ENCODE data around the gene KPNA3. TPM values are rescaled to one million over a fixed set of nuclear protein-coding genes. Genes with fewer than 3 reads are reported as not detected.
"Not testable (repeated sequence)": the region's sequence is repeated elsewhere in the genome, so short reads cannot be mapped to it uniquely, and the experiment has no call there.

KPNA3 gene
- total RNA-seq, 1 experiment from 2014 or later, result 5.3 TPM

DNA sequence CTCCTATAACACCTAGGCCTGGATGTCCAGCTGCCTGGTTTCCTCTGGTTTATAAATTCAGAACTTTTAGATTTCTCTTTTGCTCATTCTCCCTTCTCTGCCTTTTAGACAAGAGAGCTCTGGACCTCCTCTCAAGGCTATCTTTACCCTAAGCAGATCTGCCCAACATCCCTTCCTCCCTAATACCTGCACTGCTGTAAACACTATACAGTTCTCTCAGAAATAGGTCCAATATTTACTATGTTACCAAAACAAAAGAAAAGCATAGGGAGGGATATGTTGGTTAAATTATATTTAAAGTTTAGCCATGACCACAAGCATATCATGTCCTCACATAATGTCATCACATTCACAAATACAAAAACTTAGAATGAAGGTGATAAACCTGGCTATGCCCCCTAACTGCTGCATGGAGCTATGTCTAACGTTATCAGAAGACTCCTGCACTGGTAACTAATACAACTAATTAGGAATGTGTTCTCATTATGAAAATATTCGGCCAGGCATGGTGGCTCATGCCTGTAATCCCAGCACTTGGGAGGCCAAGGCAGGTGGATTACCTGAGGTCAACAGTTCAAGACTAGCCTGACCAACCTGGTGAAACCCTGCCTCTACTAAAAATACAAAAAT, 18.0 kb downstream of the KPNA3 start:
- in situ Hi-C loops (cut with HindIII; ENCODE audit: low pct_unique_long_range_greater_than_20kb, low sequenced_read_pairs), result no loop called here

DNA sequence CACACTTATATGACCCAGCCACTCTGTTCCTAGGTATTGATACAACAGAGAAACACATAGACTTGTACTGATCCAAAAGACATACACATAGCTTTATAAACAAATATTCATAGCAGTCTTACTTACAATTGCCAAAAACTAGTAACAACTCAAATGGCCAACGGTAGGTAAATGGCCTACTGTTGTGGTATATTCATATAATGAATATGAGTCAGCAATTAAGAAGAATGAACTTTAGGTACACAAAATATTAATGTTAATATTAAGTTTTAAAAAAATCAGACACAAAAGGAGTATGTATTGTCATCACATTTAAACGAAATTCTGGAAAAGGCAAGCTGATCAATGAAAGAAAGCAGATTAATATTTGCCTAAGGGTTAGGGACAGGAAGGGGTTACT, 19.7 kb downstream of the KPNA3 start:
- in situ Hi-C loops (cut with HindIII; ENCODE audit: low pct_unique_long_range_greater_than_20kb, low sequenced_read_pairs), result no loop called here
- no peak for DNase-seq (ENCODE audit: low read depth)

More for the DNA sequence above, 18.0 kb downstream of the KPNA3 start:
- DNase-seq (ENCODE audit: low read depth), result no peak

DNA sequence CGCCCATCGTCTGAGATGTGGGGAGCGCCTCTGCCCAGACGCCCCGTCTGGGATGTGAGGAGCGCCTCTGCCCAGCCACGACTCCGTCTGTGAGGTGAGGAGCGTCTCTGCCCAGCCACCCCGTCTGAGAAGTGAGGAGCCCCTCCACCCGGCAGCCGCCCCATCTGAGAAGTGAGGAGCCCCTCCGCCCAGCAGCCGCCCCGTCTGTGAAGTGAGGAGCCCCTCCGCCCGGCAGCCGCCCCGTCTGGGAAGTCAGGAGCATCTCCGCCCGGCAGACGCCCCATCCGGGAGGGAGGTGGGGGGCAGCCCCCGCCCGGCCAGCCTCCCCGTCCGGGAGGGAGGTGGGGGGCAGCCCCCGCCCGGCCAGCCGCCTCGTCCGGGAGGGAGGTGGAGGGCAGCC, 30.7 kb downstream of the KPNA3 start:
- in situ Hi-C loops (cut with HindIII; ENCODE audit: low pct_unique_long_range_greater_than_20kb, low sequenced_read_pairs), result not testable (repeated sequence)

DNA sequence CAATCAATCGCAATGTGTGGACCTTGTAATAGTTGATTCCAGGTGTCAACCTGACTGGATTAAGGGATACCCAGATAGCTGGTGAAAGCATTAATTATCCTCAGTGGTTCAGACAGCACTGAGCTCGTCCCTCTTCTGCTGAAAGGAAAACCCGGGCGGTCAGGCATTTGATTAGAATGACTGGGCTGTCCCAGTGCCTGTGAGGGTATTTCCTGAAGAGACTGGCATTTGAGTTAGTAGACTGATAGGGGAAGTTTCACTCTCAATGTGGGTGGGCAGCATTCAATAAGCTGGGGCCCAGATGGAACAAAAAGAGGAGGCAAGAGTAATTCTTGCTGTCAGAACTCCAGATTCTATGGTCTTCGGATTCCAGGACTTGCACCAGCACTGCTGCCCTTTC, 31.9 kb downstream of the KPNA3 start:
- in situ Hi-C loops (cut with HindIII; ENCODE audit: low pct_unique_long_range_greater_than_20kb, low sequenced_read_pairs), result no loop called here
- DNase-seq (ENCODE audit: low read depth), result no peak

More for the DNA sequence above, 30.7 kb downstream of the KPNA3 start:
- not testable (repeated sequence) for DNase-seq (ENCODE audit: low read depth)

DNA sequence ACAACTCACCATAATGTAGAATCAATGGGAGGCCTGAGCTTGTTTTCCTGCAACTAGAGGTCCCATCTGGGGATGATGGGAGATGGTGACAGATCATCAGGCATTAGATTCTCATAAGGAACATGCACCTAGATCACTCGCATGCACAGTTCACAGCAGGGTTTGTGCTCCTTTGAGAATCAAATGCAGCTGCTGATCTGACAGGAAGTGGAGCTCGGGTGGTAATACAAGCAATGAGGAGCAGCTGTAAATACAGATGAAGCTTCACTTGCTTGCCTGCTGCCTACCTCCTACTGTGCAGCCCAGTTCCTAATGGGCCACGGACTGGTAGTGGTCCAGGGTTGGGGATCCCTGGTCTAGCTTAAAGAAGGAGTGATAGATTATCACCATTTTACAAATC, 33.0 kb downstream of the KPNA3 start:
- DNase-seq (ENCODE audit: low read depth), result no peak
- in situ Hi-C loops (cut with HindIII; ENCODE audit: low pct_unique_long_range_greater_than_20kb, low sequenced_read_pairs), result no loop called here

DNA sequence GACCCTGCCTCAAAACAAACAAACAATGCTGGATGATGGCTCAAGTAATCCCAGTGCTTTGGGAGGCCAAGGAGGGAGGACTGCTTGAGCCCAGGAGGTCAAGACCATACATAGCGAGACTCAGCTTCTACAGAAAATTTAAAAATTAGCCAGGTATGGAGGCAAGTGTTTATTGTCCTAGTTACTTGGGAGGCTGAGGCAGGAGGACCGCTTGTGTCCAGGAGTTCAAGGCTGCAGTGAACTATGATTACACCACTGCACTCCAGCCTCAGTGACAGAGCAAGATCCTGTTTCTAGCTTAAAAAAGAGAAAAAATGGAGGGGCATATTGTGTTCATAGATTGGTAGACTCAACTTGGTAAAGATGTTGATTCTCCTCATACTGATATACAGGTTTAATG, 36.2 kb downstream of the KPNA3 start:
- no peak for DNase-seq (ENCODE audit: low read depth)
- in situ Hi-C loops (cut with HindIII; ENCODE audit: low pct_unique_long_range_greater_than_20kb, low sequenced_read_pairs), result no loop called here

DNA sequence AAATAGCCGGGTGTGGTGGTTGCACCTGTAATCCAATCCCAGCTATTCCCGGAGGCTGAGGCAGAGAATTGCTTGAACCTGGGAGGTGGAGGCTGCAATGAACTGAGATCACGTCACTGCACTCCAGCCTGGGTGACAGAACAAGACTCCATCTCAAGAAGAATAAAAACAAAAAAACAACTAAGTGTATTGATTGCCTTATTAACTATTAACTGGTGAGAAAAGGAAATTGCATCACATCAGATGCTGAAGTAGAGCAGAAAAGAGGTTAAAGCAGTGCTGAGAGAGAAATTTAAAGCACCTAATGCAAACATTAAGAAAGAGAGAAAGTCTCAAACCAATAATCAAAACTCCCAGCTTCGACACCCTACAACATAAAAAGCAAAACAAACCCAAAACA, 38.3 kb downstream of the KPNA3 start:
- in situ Hi-C loops (cut with HindIII; ENCODE audit: low pct_unique_long_range_greater_than_20kb, low sequenced_read_pairs), result no loop called here
- no peak for DNase-seq (ENCODE audit: low read depth)

DNA sequence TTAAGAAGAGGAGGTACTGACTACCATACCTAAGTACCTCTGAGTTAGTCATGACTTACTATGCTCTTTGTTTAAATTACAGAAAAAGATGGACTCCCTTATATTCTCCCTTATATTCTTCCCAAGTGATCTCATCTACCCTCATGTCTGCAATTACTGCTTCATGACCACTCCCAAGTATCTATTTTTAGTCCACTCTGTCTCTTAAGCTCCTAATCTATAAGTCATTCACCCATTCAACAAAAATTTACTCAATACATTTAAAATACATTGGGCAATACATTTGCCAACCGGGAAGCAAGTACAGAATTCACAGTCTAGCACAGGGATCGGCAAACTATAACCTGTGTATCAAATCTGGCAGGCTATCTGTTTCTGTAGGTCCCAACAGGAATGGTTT, 42.6 kb downstream of the KPNA3 start:
- DNase-seq (ENCODE audit: low read depth), result no peak
- in situ Hi-C loops (cut with HindIII; ENCODE audit: low pct_unique_long_range_greater_than_20kb, low sequenced_read_pairs), result no loop called here

DNA sequence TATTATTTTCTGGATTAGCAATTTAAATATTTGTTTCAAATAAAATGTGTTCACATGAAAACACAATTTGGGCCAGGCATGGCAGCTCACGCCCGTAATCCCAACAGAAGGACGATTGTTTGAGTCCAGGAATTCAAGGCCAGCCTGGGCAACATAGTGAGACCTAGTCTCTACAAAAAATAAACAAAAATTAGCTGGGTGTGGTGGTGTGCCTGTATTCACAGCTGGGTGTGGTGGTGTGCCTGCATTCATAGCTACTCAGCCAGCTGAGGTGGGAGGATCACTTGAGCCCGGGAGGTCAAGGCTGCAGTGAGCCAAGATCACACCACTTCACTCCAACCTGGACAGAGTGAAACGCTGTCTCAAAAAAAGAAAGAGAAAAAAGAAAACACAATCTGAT, 46.4 kb downstream of the KPNA3 start:
- in situ Hi-C loops (cut with HindIII; ENCODE audit: low pct_unique_long_range_greater_than_20kb, low sequenced_read_pairs), result no loop called here
- DNase-seq (ENCODE audit: low read depth), result peak; percentile 10

DNA sequence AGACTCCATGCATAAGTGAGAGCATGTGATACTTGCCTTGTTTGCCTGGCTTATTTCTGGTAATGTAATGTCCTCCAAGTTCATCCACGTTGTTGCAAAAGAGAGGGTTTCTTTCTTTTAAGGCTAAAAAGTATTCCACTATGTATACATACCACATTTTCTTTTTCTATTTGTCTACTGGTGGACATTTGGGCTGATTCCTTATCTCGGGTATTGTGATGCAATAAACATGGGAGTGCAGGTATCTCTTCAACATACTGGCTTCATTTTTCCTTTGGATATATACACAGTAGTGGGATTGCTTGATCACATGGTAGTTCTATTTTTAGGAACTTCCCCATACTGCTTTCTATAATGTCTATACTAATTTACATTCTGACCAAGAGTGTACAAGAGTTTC, 51.6 kb downstream of the KPNA3 start:
- in situ Hi-C loops (cut with HindIII; ENCODE audit: low pct_unique_long_range_greater_than_20kb, low sequenced_read_pairs), result no loop called here

DNA sequence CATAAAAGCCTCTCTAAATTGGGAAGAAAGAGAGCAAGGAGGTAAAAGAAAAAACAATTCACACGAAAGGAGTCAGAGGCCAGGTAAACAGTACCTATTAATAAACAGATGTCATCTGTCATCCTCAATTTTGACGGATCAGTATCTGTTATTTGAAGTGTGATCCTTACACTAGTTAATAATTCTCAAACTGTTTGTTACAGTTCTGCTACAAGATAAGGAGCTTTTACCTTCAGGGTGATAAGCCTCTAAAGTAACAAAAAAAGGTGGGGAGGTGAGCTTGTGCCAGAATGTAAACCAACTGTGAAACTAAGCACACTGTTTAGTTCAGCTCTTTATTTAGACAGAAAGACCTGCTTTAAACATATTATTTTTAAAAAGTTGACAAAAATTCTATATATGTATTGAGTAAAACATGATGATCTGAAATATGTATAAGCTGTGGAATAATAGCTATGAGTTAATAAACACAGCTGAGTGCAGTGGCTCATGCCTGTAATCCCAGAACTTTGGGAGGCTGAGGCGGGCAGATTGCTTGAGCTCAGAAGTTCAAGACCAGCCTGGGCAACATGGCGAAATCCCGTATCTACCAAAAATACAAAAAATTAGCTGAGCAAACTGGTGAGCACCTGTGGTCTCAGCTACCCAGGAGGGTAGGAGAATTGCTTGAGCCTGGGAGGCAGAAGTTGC, 52.8 kb downstream of the KPNA3 start:
- in situ Hi-C loops (cut with HindIII; ENCODE audit: low pct_unique_long_range_greater_than_20kb, low sequenced_read_pairs), result no loop called here
- DNase-seq (ENCODE audit: low read depth), result no peak

More for the DNA sequence above, 51.6 kb downstream of the KPNA3 start:
- DNase-seq (ENCODE audit: low read depth), result no peak

DNA sequence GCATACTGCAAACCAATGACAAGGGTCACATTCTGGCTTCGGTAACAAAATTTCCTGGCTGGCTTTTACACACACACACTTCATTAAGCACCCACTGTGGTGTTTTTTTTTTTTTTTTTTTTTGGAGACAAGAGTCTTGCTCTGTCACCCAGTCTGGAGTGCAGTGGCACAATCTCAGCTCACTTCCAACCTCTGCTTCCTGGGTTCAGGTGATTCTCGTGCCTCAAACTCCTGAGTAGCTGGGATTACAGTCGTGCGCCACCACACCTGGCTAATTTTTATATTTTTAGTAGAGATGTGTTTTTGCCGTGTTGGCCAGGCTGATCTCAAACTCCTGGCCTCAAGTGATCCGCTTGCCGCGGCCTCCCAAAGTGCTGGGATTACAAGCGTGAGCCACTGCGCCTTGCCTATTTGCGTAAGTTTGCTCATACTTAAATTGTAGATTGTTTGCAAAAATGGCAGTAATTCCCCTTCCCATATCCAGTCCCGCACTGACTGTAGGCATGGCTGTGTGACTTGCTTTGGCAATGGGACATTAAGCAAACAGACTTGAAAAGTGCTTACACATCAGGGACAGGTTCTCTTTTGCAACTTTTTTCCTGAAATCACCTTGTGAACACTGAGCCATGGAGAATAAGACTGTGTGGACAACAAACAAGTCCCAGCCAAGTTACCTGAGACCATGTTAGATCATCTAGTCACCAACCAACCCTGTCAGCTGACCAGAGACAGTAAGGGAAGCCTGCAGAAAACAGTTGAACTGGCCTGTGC, 59.1 kb downstream of the KPNA3 start:
- in situ Hi-C loops (cut with HindIII; ENCODE audit: low pct_unique_long_range_greater_than_20kb, low sequenced_read_pairs), result no loop called here
- DNase-seq (ENCODE audit: low read depth), result no peak

DNA sequence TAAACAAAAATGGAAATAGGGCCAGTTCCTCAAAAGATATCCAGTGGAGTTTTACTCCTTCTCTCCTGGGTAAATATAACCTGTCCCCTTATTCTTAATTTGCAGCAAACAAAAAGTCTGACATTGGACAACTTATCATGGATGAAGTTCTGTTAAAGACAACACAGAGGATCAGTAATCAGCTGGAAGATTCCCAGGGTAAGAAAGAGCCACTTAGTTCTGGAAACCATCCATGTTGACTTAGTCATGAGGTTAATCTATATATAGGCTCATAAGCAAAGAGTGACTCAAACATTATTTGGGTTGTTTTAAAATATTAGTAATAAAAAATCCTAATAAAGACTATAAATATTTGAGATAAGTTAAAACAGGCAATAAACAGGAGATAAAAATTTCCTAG, 60.7 kb downstream of the KPNA3 start:
- in situ Hi-C loops (cut with HindIII; ENCODE audit: low pct_unique_long_range_greater_than_20kb, low sequenced_read_pairs), result no loop called here

DNA sequence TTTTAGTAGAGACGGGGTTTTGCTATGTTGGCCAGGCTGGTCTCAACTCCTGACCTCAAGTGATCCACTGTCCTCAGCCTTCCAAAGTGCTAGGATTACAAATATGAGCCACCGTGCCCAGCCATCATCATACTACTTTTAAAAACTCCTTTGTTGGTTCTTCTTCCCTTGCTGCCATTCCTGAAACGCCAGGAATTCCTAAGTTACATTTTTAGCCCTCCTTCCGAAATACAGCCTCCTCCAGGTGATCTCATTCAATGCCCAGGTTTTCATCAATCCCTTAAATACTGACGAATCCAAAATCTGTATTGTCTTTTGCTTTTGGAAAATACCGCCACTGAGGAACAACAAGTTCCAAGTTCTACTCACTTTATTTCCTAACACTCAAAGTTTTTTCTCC, 75.9 kb downstream of the KPNA3 start:
- in situ Hi-C loops (cut with HindIII; ENCODE audit: low pct_unique_long_range_greater_than_20kb, low sequenced_read_pairs), result no loop called here
- DNase-seq (ENCODE audit: low read depth), result no peak

More for the DNA sequence above, 60.7 kb downstream of the KPNA3 start:
- DNase-seq (ENCODE audit: low read depth), result no peak

DNA sequence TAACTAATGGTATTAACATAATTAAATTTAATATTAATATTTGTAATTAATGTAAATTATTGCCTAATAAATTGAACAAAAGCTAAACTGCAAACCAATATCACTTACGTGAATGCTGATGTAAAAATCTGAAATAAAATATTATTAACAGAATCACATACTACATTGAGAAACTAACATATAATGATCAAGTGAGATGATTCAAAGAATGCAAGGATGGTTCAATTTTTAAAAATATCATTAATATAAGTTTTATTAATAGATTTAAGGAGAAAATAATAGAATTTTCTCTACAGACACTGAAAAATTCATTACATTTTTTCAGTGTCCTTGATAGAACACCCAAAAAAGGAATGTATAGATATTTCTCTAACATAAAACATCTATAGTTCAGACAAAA, 77.7 kb downstream of the KPNA3 start:
- DNase-seq (ENCODE audit: low read depth), result no peak
- in situ Hi-C loops (cut with HindIII; ENCODE audit: low pct_unique_long_range_greater_than_20kb, low sequenced_read_pairs), result no loop called here

DNA sequence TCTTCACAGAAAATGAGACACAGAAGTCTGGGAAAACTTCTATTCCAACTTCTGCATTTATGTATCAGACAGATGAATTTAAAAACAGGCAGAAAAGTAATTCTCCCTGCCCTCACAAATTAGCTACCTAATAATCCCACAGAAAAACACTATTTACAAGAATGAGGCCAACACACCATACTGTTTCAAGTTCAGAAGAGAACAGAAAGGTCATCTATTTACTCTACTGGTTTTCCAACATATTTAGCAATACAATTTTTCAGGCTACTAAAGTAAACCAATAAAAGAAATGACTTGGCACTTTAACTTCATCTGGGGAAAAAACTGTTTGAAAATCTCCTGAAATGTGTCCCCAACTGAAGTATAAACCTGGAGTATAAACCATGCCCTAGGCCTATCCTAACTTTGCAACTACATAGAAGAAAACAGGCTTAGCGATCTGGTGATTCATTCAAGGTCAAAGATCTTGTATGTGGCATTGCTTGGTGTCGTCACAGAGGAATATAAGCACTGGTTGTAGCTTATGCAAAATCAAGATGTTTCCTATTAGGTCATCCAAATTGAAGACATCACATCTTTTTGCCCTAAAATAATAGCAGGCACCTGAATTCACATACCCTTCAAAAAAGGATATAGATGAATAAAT, 81.1 kb downstream of the KPNA3 start:
- DNase-seq (ENCODE audit: low read depth), result no peak
- in situ Hi-C loops (cut with HindIII; ENCODE audit: low pct_unique_long_range_greater_than_20kb, low sequenced_read_pairs), result no loop called here

DNA sequence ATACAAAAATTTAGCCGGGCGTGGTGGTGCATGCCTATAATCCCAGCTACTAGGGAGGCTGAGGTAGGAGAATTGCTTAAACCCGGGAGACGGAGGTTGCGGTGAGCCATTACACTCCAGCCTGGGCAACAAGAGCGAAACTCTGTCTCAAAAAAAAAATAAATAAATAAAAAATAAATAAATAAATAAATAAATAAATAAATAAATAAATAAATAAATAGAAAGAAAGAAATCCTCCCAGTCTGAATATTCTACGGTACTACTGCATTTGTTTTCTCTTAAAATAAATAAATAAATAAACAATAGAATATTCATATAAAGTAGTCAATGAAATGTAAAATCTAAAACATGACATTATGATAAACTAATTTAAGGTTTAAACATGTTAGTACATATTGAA, 88.2 kb downstream of the KPNA3 start:
- DNase-seq (ENCODE audit: low read depth); in situ Hi-C loops (cut with HindIII; ENCODE audit: low pct_unique_long_range_greater_than_20kb, low sequenced_read_pairs): not testable (repeated sequence)

DNA sequence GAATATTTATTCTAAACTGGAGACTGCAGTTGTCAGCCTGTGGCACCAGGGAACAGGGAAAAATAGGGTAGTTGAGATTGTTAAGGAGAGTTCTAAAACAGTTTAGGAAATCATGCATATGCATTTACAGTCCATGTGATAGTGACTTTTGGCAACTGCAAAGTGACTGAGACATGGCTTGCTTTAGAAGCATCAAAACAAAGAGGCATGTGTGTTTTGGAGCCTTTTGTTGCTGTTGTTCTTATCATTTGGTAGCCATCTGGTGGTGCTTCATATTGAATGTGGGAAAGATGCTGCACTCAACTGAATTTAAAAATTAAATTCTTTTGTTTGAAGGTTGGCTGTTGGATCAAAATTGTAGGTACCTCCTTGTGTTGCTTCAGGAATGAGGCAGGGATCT, 91.0 kb downstream of the KPNA3 start:
- DNase-seq (ENCODE audit: low read depth), result no peak
- in situ Hi-C loops (cut with HindIII; ENCODE audit: low pct_unique_long_range_greater_than_20kb, low sequenced_read_pairs), result no loop called here

DNA sequence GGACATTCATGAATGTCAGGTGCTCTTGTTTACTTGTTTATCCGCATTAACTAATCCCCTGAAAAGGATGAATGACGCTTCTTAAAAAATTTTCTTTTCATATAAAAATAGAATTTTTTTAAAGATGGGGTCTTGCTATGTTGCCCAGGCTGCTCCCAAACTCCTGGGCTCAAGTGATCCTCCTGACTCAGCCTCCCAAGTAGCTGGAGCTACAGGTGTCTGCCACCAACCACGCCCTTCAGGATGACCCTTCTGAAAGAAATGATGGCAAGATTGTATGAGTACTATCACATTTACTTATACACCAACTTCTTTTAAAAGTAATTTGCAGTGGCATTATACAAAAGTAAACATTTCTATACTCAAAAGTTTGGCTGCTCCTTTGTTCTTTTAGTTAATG, 95.0 kb downstream of the KPNA3 start:
- in situ Hi-C loops (cut with HindIII; ENCODE audit: low pct_unique_long_range_greater_than_20kb, low sequenced_read_pairs), result no loop called here
- DNase-seq (ENCODE audit: low read depth), result no peak

Data from Caki2 (cell line).